GM21360 (cell line): ENCODE results near the gene RXRA.

Experiments
- ATAC-seq: cut with Tn5 transposase; IDR thresholded peaks from one replicate; pipeline ENCODE4 v1.9.1; 2021; ENCODE audit warnings: mild to moderate bottlenecking, moderate library complexity; ENCODE audit not compliant: unreplicated experiment

Gene RXRA

DNA sequence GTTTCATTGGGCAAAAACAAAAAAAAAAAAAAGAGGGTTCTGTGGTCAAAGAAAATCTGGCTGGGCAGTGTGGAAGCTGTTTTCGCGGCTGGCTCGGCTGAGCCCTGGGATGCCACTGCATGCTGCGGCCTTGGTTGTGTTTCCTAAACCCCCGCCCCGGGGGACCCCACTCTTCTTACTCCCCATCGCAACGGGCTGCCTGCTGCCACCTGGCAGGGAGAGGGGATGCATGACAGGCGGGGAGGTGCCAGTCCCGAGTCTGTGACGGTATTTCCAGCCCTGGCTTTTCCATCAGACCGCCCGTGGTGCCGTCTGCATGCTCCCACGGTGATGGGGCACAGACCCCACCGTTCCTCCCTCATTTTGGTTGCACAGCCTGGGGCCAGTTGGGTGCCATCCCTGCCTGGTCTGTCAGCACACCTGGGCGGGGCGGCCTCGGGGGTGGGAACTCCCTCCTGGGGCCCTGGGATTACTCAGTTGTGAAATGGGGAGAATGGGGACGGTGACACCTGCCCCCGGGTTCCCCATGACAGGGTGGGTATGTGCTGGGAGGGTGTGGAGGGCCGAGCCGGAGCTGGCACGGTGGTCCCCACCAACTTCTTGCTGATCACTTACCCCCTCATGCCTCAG is 101.0 kb downstream of the RXRA start:
- no peak for ATAC-seq

DNA sequence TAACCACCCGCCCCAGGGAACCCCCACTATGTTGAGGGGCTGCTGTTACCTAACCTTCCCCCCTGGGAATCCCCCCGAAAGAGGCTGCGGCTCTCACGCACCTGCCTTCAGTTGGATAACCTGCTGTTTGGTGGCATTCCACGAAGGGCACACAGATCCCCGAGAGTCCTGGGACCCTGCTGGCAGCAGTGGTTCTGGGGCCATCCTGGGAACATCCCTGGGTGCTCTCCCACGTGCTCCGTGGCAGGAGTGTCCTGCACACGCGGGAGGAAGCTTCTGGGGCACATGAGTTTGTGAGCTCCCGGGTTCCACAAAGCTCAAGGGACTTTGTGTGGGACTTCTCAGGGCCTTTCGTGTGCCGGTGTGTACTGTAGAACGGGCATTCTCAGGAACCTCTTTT is 102.3 kb downstream of the RXRA start:
- no peak for ATAC-seq

DNA sequence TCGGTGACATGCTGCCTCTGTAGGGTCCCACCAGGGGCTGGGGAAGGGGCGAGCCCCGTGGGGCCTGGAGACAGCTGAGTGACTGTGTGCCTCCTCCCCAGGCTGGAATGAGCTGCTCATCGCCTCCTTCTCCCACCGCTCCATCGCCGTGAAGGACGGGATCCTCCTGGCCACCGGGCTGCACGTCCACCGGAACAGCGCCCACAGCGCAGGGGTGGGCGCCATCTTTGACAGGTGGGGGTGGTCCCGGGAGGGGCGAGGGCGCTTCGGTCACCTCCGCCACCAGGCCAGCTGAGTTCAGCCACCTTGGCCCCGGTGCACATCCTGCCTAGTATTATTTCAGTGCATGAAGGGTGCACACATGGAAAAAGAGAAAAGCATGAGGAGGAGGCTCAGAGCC is 102.8 kb downstream of the RXRA start:
- no peak for ATAC-seq

DNA sequence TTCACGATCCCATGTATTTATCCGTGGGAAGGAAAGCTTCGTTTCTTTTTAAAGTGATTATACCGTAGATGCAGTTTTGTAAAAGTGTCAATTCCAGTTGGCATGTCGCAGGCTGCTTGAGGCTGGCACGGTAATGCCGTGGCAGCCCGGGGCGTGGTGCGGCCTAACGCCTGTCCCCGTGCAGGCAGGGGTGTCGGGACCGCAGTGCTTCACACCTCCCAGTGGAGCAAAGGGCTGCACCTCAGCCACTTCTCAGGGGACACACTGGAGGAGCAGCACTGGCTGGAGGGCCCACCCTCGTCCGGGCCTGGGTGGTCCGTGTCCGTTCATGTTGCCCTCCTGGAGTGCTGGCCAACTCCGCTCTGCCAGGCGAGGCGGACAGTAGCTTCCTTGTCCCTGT is 103.2 kb downstream of the RXRA start:
- no peak for ATAC-seq

DNA sequence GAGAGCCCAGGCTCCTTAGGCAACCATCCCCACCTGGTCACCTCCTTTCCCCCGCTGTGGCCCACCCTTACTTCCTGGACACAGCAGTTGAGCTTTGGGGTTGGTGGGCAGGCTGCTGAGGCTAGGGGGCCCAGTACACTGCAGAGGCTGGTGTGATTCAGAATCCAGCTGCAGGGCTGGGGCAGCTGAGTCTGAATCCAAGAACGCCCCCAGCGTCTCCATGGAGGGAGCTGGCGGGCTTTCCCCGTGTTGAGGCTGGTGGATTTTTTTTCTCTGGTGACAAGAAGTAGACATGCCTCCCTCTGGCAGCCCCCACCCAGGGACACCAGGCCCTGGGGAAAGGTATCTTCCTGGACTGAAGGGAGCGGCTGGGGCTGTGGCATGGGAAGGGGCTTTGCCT is 104.8 kb downstream of the RXRA start:
- no peak for ATAC-seq

DNA sequence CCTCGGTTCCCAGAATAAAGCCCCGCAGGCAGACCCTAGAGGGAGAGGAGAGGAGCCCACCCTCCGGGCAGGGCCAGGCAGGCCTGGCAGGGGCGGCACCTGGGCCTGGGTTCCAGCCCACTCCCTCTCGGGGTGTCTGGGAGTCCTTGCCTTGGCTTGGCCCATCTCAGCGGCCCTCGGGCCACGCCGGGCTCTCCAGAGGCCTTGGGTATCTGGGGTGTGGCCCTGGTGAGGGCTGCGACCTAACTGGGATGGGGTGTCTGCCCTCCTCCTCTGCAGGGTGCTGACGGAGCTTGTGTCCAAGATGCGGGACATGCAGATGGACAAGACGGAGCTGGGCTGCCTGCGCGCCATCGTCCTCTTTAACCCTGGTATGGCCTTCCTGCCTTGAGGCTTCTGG is 105.4 kb downstream of the RXRA start:
- no peak for ATAC-seq

DNA sequence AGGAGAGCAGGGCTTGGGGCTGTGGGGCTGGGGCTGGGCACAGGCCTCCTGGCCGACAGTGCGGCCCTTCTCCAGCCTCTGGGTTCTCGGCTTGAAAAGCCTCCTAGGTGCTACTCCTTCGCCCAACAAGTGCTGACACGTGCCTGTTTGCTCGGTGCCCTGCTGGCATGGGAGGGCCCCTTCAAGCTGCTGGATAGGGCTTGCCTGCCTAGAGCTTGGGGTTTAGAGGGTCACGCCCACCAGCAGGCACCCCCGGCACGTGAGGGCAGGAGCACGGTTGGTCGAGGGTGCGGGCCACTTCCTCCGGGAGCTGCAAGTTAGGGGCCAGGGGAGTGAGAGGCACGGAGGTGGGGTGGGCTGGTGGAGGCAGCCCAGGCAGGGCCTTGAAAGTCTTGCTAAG is 106.2 kb downstream of the RXRA start:
- no peak for ATAC-seq

DNA sequence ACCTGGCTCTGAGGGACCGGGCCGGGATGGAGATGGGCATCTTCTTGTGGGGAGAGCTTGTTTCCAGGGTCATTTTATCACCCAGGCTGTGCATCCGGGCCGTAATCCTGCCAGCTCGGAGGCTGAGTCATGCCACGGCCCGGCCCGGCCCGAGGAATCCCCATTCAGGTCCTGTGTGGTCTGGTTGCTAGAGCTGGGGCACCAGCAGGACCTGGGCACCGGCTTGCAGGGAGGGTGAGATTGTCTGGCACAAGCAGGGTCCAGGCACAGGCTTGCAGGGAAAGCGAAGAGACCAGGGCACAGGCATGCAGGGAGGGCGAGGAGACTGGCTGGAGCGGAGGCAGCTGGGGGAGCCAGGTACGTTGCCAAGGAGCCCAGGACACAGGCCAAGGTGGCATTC is 106.8 kb downstream of the RXRA start:
- no peak for ATAC-seq

DNA sequence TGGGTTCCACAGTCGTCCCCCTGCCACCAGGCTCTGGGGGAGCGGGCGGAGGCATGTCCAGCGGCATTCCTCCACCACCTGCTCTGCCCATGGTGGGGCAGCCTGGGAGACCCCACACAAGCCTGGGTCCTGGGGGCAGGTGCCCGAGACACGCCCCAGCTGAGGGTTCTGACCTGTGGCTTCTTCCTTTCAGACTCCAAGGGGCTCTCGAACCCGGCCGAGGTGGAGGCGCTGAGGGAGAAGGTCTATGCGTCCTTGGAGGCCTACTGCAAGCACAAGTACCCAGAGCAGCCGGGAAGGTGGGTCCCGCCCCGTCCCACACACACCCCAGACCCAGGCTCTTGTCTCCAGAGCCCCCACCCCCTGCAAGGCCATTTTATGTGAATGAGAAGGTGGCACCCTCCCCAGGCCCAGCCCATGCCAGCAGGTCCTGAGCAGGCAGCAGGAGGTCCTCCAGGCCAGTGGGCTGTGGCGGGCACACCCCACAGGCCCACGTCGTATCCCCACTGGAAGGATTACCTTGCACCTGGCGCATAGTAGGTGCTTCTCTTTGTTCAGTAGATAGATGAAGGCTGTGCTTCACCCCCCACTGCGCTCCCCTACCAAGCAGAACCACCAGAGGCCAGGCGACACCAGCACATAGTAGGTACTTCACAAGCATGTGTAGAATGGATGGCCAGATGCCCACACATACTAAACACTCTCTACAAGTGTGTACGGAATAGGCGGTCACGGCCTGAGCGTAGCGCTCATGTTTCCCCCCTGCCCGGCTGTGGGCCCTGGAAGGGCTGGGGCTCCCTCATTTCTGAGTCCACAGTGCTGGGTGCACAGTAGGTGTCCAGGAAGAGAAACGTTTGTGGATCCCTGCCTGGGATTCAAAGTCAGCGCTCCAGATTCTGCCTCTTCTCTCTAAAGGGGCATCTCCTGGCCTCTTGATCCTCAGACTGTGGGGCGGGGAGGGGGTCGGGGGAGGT is 107.9 kb downstream of the RXRA start:
- ATAC-seq: no peak

DNA sequence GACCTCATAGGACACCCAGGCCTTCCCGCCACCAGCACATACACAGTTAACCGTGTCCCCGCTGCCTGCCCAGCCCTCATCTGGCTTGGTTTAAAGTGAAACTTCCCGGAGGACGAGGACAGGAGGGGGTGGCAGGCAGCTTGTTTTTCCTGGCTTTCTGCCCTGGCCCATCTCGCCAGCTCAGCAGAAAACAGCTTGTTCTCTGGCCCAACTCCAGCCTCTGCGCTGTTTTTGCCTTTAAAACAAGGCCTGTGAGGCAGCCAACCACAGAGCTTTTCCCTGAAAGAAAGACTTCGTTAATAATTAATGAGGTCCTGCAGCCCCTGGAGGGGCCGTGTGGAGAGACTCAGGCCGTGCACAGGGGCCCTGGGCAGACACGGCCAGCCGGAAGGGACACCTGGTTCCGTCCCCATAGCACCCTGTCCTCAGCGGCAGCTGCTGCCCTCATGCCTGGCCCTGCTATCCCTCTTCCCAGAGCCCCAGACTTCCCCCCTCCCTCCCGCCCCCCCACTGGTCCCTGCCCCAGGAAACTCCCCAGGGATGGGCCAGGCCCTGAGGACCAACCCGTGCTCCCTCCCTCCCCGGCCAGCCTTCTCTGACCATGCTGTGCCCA is 108.7 kb downstream of the RXRA start:
- no peak for ATAC-seq

DNA sequence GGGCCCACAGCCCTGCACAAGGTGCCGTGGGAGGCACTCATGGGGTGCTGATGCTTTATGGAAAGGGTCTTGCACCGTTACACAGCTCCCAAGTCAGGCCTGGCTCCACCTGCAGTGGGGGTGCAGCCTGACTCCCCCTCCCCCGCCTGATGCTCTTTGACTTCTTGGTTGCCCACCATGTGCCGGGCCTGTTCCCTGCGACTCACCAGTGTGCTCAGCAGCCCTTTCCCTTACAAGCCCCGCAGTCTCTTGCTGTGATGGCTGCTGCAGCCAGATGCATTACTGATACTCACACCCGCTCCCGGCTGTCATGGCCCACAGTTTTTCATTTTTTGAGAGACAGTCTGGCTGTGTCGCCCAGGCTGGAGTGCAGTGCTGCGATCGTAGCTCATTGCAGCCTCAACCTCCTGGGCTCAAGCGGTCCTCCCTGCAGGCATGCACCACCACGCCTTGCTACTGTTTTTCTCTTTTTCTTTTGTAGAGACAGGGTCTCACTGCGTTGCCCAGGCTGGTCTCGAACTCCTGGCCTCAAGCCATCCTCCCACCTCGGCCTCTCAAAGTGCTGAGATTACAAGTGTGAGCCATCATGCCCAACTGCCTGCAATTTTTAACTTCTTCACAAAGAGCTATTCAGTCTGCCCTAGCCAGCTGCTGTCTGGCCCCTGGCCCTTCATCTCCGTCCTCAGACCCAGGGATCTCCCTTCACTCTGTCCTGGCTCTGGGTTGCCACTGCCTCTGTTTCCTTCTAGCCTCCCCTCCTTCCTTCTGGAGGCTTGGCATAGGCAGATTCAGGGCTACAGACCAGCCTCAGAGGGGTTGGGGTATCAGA is 109.5 kb downstream of the RXRA start:
- ATAC-seq: no peak

DNA sequence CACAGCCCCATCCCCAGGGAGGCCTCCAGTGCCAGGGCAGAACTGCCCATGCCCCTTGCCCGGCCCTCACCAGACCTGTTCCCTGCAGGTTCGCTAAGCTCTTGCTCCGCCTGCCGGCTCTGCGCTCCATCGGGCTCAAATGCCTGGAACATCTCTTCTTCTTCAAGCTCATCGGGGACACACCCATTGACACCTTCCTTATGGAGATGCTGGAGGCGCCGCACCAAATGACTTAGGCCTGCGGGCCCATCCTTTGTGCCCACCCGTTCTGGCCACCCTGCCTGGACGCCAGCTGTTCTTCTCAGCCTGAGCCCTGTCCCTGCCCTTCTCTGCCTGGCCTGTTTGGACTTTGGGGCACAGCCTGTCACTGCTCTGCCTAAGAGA is 110.1 kb downstream of the RXRA start:
- no peak for ATAC-seq

DNA sequence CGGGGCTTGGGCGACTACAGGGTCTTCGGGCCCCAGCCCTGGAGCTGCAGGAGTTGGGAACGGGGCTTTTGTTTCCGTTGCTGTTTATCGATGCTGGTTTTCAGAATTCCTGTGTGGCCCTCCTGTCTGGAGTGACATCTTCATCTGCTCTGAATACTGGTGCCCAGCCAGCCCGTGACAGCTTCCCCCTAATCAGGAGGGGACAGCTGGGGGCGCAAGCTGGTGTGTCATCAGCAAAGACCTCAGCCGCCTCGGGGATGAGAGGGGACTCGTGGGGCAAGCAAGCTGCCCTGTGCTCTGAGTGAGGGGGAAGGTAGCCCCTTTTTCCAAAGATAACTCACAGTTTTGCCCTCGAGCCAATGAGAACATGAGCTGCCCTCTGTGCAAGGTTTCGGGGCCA is 110.7 kb downstream of the RXRA start:
- ATAC-seq: no peak

DNA sequence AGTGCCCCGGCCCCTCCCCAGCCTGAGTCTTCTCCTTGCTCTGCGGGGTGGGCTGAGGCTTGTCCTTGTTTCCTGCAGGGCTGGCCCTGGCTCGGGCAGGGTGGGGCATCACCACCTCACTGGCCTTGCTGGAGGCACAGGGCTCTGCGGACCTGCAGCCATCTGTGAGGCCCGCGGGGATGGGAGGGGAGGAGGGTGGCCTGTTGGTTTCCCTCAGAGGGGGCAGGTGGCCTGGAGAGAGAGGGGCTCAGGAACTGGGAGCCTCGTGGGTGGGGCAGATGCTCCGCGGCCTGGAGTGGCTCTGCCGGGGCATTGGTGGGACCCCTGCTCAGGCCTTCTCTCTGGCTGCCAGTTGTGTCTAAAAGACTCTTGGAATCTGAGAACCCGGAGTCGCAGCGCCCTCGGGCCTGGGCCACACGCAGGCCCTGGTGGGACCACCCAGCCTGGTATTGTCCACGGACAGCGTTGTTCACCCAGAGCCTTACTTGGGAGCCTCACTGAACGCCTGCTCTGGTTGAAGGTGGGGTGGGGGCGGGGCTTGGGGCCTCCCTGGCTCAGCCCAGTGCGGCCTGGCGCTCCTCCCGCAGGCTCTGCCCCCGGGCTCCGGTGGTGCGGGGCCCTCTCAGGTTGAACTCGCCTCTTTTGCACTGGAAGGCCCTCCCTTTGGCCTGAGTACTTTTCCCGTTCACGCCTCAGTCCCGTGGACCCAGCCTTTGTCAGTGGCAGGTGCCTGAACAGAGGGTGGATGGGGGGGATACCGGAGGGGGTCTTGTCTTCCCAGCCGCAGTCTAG is 111.3 kb downstream of the RXRA start:
- no peak for ATAC-seq

DNA sequence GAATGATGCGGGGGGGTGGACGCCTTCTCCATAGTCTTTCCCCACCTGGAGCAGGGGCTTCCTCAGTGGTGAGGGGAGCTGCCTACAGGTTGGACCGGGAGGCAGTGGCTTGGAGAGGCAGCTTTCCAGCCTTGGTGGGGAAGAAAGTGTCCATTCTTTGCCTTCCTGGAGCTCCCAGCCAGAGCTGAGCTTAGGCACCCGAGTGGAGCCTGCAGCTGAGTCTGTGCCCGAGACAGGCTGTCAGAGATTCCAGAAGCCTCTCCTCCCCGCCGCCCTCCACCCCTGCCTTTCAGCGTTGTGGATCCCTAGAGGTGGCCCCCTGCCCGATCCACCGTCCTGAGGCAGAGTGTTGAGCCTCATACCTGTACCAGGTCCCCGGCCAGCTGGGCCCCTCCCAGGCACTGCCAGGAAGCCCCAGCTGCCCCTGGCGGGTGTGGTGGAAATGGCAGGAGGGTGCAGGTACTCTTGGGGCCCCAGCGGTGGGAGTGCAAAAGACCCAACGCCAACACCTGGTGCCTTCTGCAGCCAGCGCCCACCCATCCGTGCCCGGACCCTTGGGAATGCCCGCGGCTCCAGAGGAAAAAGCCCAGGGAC is 112.0 kb downstream of the RXRA start:
- no peak for ATAC-seq

DNA sequence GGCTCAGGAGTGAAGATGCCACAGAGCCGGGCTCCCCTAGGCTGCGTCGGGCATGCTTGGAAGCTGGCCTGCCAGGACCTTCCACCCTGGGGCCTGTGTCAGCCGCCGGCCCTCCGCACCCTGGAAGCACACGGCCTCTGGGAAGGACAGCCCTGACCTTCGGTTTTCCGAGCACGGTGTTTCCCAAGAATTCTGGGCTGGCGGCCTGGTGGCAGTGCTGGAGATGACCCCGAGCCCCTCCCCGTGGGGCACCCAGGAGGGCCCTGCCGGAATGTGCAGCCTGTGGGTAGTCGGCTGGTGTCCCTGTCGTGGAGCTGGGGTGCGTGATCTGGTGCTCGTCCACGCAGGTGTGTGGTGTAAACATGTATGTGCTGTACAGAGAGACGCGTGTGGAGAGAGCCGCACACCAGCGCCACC is 113.1 kb downstream of the RXRA start:
- ATAC-seq: no peak

DNA sequence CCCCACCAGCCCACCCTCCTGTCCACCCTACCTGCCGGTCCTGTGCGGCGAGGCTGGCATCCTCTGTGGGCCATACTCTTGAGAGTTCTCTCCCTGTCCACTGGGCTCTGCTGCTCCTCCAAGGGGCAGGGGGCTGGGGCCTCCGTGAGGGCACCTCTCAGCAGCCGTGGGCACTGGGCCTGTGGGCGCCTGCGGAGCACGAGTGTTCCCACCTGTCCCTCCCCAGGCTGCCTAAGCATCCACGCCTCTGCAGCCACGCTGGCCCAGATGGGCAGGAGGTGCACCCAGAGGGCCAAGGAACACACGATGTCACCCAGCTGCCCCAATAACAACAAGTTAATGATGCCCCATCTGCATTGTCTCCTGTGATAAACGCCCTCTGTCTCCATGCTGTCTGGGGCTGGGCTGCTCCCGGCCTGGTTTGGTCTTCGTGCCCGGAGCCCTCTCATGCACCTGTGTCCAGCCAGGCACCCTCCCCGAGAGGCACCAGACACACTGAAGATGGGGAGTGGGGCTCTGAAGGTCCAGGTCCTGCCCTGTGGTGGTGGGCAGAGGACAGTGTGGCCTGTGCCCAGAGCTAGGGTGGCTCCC is 114.5 kb downstream of the RXRA start:
- ATAC-seq: no peak

DNA sequence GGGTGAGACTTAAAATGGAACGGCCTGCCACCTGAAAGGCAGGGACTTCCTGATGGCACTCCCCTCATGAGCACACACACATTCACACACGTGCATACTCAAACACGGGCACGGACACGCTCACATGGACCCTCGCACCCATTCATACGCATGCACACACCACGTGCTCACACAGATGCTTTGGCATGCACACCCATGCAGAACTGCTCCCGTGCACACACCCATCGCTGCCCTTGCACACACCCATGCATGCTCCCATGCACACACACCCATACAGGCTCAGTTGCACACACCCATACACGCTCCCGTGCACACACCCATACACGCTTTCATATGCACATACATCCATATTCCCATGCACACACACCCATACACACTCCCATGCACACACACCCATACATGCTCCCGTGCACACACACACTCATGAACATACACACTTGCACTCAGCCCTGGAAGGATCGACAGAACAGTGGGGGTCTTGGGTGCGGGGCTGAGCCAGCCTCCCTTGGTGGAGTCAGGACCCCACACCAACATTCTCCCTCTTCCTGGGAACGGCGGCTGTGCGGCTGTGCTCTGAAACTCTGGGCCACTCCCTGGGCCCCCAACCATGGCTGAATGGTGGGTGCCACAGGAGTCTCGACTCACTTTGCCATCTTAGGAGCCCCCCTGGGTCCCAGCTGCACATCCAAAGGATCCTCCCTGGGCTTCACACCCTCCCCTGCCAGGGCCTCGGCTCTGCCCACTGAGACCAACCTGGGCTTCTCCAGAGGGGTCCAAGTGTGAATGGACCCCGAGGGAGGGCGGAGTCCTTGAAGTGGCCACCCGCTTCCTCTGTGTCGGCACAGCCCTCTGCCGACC is 115.2 kb downstream of the RXRA start:
- ATAC-seq: no peak

DNA sequence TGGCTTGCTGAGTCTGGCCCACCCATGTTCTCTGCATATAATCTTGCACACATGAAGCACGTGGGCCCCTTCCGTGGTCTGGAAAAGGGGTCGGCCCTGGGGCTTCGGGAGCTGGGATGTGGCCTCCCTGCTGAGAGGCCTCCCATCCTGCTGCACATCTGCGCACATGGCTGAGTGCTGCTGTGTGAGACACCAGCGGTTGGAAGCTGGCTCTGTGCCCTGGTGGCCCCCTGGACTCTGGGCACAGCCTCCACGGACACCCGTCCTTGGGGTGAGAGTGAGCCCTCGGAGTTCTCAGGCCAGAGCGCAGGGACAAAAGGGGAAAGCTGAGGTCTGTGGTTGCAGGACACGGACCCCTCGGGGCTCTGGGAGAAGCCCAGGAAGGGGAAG is 115.8 kb downstream of the RXRA start:
- ATAC-seq: no peak
